SIG-M5 treated with dmso at 0.1 percent for 504 hours (cell line): ENCODE measurements around the gene DLG5.

Experiments
- DNase-seq: peaks from one replicate; lab custom pipeline; 2025; ENCODE audit not compliant: unreplicated experiment; lab: John Stamatoyannopoulos, UW

Gene DLG5

GRCh38 chr10:77911535-77912123 lies 14.9 kb downstream of the DLG5 start:
- no peak for DNase-seq

DNA sequence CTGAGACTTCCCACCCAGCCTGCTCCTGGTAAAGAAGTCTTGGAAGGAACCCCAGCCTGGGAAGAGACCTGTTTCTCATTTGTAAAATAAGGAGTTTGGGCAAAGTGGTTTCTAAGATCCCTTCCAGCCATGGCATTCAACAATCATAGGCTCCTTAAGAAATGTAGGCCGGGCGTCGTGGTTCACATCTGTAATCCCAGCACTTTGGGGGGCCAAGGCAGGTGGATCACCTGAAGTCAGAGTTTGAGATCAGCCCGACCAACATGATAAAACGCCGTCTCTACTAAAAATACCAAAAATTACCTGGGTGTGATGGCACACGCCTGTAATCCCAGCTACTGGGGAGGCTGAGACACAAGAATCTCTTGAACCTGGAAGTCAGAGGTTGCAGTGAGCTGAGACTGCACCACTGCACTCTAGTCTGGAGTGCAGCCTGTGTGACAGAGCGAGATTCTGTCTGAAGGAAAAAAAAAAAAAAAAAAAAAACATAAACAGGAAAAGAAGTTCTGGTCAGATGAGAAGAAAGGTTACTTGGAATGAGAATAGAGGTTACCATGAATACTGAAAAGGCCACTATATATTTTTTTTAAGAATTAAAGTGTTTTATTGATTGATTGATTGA lies 15.9 kb downstream of the DLG5 start:
- DNase-seq: no peak

DNA sequence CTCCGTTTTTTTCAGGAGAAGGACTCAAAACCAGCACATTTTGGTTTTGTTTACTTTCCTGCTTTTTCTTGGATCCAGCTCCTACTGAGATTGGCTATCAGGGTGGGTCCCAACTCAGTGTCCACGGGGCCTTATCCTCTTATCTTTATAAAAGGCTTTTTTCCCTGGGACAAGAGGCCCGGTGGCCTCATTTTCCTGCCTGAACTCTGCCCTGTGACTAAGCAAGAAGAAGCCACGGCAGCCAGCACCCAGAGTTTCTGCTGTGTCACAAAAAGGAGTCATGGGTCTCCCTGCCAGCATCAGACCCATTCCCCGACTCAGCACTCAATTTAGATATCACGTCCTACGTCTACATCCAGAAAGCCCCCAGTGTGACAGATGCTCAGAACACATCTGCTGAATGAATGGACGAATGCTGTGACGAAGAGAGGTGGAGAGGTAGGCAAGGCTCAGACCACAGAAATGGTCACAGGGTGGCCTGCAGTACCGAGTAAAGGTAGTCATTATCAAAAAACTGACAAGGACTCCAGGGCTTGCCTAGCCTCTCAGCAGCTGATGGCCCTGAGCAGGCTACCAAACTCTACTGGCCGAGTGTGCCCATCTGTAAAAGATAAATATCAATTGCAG lies 16.7 kb downstream of the DLG5 start:
- no peak for DNase-seq

DNA sequence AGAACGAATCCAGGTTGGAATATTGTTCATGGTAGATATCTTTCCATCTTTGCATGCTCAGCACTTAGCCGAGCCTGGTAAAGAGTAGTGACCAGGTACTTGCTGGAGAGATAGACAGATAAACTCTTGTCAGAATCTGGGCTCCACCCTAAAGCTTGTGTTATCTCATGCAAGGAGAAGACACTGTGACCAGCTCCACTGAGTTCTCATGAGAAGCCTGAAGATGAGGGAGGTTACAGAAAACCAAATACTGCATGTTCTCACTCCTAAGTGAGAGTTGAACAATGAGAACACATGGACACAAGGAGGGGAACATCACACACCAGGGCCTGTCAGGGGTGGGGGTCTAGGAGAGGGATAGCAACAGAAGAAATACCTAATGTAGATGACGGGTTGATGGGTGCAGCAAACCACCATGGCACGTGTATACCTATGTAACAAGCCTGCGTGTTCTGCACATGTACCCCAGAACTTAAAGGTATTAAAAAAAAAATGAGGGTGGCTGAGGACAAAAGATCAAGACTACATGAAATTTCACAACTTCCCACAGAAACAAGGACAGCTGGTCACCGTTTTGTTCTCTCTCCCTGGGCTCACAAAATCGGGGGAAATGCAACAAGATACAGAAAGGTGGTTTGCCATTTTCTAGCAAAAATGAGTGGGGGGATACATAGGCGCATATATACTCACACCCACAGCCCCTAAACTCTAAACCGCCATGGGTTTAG lies 17.4 kb downstream of the DLG5 start:
- DNase-seq: no peak

- DNase-seq: no peak
Observed at GRCh38 chr10:77907900-77908717, 18.4 kb downstream of the DLG5 start.

GRCh38 chr10:77907462-77907861 lies 19.1 kb downstream of the DLG5 start:
- no peak for DNase-seq

GRCh38 chr10:77906951-77907421 lies 19.6 kb downstream of the DLG5 start:
- DNase-seq: no peak

DNA sequence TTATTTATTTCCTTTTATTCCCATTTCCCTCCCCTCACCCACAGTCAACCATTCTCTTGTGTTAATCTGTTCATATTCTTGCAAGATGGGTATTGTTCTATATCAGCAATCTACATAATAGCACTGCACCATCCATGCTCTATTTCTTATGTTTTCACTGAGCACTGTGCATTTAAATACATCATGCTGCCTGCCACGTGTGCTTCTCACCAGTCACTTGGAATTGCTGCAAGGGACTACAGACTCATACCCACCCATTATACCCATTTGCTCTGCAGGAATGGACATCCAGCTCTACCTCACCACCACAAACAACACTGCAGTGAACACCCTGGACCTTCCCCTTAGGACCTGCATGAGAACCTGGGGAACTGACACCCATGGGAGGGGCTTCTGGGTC lies 20.8 kb downstream of the DLG5 start:
- DNase-seq: no peak

- no peak for DNase-seq
Observed at GRCh38 chr10:77905086-77905748, 21.3 kb downstream of the DLG5 start.

- DNase-seq: no peak
Observed at GRCh38 chr10:77904100-77904840, 22.3 kb downstream of the DLG5 start.

DNA sequence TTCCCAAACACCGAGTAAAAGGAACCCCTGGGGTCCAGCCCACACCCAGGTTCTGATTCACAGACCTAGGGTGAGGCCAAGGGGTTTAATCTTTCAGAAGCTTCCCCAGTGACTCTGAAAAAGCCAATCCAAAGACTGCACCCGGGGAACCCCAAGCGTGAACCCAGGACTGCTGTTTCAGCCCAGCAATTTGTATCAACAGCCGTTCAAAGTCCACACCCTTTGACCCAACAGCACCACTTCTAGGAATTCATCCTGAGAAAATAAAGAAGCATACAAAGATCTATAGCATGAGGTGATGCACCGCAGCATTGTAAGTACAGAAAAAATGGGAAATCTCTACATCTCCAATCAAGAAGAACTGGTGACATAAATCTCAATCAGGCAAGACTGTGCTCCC lies 24.4 kb downstream of the DLG5 start:
- DNase-seq: no peak

- no peak for DNase-seq
Observed at GRCh38 chr10:77901743-77902142, 24.8 kb downstream of the DLG5 start.

DNA sequence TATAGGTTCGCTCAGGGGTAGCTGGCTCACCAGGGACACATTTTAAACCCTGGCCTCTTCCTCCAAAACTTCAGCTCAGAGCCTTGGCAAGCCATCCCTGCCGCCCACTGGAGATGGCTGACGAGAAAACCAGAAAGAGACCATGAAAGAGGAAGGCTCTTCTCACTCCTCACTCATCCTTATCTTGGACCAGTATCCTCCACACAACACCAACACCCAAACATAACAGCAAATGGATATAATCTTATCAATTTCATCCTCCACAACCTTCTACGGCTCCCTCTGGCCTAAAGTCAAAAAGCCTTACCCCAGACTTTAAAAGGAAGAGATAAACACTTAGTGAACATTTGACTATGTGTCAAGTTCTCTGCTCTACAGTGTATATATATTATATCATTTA lies 26.9 kb downstream of the DLG5 start:
- DNase-seq: no peak

DNA sequence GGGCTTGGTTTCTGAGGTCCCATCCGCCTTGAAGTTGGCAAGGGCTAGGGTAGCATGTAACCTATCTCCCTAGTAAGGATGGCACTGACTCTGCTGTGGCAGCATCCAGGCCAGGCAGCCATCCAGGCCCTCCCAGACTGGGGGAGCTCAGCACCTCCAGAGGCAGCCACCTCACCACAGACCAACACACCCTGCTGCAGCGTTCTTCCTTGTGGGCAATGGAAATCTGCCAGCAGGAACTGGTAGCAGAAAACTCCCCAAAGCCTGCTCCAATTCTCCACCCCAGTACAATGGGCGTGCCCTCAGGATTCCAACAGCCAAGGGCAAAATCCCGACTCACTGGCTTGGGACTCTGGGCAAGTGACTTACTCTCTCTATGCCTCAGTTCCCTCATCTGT lies 27.5 kb downstream of the DLG5 start:
- no peak for DNase-seq

DNA sequence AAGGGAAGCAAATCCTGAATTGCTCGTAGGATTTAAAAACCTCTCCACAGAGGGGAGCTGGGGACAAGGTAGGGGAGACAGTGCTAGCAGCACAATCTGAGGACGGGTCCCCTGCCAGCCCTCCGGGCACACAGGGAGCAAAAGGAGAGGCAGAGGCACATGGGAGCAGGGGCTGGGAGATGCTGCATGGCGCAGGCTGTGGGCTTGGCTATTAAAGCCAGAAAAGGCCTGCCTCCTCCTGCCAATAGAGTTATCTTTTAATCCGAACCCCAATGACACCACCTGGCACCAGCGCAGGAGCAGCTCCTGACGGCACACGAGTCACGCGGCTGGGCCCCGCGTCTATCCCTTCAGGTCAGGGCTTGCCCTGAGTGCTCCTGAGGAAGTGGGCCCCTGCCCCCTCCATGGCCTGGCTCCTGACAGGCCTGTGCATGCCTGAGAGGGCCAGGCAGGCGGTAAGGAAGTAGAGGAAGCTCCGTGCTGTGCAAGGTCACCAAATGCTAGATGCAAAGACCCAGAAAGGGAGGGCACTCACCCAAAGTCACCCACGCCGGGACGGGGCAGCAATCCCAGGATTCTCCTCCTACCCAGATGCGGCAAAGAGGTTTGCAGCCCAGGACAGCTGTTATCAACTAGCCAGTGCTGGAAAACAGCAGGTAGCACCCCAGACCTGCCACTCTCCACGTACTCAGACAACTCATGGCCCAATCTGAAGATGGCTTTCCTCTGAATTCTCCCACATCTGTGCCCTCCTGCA lies 28.1 kb downstream of the DLG5 start:
- no peak for DNase-seq

DNA sequence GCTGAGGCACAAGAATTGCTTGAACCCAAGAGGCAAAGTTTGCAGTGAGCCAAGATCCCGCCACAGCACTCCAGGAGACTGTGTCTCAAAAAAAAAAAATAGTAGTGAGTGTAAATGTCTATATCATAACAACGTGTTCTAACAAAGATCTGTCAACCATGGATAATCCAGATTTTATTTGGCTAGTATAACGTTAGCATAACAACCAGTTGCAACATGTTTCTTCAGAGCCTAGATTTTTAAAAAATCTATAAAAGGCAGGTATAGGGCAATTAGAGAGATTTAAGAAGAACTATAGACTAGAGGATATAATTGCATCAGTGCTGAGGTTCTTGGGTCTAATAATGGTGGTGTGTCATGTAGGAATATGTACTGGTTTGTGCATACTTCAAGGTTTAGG lies 30.5 kb downstream of the DLG5 start:
- no peak for DNase-seq

DNA sequence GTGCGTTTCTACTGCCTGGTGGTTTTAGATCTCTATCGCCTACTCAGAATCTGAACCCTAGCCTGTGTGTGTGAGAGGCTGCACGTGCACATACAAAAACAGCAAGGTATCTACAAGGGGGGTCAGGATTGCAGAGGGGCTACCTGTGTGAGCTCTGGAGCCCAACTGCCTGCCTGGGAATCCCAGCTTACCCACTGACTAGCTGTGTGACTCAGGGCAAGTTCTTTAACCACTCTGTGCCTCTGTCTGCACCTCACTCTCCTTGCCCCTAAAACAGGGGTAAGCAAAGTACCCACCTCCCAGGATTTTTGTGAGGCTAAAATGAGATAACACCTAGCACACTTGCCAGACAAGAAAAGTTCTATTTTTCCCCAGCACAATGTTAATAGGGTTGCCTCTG lies 32.5 kb downstream of the DLG5 start:
- no peak for DNase-seq

DNA sequence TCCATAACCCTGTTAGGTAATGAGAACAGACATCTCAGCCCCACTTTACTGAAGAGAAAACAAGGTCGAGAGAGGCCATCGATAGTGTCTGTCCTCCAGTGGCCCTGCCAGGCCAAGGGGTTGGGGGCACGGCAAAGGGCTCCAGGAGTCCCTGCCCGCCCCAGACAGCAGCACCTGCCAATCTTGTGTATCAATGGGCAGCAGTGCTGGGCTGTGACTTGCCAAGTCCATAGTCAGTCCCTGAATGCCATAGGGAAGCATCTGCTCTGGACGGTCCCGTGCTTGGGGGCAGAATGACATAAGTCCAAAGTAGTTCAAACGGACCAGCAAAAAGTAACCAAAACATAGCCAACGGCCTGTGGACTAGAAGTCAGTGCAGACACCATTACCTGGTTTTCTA lies 33.2 kb downstream of the DLG5 start:
- DNase-seq: no peak

DNA sequence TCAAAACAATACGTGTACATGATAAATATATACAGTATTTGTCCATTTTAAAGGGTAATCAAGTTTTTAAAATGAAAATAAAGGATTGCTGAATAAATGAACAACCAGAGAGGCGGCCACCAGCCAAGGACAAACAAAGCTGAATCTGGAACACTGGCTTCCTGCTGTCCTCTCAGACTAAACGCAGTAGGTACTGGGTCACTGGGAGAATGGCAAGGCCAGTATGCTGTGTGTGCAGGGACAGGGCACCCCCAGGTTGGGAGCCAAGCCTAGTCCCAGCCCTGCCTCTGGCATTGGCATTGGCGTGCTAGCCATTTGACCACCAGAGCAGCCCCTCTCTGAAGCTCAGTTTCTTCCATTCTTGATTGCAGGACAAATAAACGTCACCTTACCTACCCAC lies 33.8 kb downstream of the DLG5 start:
- DNase-seq: no peak
